ENCODE measurements around the gene KARS1.

DNA sequence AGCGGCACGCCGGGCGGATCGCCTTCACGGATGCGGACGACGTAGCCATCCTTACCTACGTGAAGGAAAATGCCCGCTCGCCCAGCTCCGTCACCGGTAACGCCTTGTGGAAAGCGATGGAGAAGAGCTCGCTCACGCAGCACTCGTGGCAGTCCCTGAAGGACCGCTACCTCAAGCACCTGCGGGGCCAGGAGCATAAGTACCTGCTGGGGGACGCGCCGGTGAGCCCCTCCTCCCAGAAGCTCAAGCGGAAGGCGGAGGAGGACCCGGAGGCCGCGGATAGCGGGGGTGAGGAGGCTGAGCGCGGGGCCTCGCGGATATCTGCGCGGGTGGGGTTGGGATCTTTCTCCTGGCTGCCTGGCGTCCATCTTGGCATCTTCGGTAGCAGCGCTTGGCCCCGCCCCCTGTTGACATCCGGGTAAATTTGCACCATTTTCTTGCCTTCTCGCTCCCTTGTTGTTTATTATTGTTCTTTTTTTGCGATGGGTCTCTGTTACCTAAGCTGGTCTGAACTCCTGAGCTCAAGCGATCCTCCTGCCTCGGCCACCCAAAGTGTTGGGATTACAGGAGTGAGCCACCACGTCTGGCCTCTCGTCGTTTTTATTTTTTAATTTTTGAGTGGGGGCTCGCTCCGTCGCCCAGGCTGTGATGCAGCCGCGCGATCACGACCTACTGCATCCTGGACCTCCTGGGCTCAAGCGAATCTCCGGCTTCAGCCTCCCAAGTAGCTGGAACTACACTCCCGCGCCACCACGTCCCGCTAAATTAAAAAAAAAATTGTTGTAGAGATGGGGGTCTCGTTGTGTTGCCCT, 1.0 kb upstream of the KARS1 start:
- TF ChIP-seq, protein P1, sequence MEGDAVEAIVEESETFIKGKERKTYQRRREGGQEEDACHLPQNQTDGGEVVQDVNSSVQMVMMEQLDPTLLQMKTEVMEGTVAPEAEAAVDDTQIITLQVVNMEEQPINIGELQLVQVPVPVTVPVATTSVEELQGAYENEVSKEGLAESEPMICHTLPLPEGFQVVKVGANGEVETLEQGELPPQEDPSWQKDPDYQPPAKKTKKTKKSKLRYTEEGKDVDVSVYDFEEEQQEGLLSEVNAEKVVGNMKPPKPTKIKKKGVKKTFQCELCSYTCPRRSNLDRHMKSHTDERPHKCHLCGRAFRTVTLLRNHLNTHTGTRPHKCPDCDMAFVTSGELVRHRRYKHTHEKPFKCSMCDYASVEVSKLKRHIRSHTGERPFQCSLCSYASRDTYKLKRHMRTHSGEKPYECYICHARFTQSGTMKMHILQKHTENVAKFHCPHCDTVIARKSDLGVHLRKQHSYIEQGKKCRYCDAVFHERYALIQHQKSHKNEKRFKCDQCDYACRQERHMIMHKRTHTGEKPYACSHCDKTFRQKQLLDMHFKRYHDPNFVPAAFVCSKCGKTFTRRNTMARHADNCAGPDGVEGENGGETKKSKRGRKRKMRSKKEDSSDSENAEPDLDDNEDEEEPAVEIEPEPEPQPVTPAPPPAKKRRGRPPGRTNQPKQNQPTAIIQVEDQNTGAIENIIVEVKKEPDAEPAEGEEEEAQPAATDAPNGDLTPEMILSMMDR (conservative IDR thresholded peaks at IDR 0.05; ENCODE audit: low read depth, low read length): no peak
- no peak for TF ChIP-seq EZH2 (IDR thresholded peaks at IDR 0.05; ENCODE audit: borderline replicate concordance, low read depth, low read length, poor library complexity, severe bottlenecking)

Data from A673 (cell line).